Measurements from ENCODE around the gene AANAT. TPM values are rescaled to one million over a fixed set of nuclear protein-coding genes. Genes with fewer than 3 reads are reported as not detected.
A peak's percentile ranks its signal among the peaks of the same experiment; 100 is the strongest.

Gene AANAT
- total RNA-seq, 2 donors from 2014 or later: not detected

DNA sequence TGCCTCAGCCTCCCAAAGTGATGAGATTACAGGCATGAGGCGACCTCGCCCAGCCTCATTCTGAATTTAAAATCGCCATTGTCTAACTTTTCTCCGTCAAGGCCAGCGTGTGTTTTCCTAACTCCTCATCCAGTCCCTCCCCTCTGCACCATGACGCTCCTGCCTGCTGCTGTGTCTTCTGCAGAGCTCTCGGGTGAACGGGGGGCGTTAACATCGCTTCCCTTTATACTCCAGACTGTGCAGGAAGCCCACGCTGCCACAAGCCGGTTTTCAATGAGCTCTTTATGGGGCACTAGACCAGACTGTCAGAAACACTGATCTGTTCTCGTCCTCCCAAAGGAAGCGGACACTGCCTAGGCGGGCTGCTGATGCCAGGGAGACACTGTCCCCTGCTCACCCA lies 13.2 kb downstream of the AANAT start:
- no peaks in the 10 kb centered on the region for H3K9me3 Mint-ChIP-seq
- no peaks in the 10 kb centered on the region for H3K4me1 Mint-ChIP-seq
- H3K36me3 Mint-ChIP-seq (ENCODE audit: low read depth): peaks cover 37% of the 10 kb centered on the region
- H3K27me3 Mint-ChIP-seq: no peaks in the 10 kb centered on the region
- H3K27ac Mint-ChIP-seq: peak overlapping the region; percentile 67
- ATAC-seq (replicated peaks): no peak
- H3K4me3 Mint-ChIP-seq: no peak overlapping the region

DNA sequence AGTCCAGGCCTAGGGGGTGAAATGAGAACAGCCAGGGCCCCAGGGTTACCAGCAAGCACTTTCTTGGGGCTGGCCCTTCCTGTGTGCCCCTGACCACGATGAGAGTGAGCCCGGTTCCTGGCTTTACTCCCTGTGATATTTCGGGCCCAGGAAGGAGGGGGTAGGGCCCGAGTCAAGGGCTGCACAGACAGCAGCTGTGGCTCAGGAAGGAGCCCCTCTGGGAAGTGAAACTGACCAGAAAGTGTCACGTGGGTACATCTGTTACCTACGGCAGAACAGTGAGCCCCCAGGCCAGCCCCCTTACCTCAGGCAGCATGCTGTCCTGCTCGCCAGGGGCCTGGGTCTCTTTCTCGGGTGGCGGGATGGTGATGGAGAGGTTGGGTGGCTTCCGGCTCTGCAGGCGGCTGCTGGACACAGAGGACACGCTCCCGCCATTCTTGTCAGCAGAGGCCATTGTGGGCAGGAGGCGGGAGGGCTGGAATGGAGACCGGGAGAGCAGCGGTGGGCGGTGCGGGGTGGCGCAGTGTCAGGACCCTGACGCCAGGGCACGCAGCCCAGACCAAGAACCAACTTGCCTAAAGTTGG lies 13.8 kb downstream of the AANAT start:
- Mint-ChIP-seq H3K36me3 (ENCODE audit: low read depth) (peaks cover 41% of the 10 kb centered on the region), H3K4me3 (no peak overlapping the region), H3K9me3 (no peaks in the 10 kb centered on the region), H3K27me3 (no peaks in the 10 kb centered on the region), H3K4me1 (no peaks in the 10 kb centered on the region), H3K27ac (peak overlapping the region; percentile 67)
- no peak for ATAC-seq (replicated peaks)

DNA sequence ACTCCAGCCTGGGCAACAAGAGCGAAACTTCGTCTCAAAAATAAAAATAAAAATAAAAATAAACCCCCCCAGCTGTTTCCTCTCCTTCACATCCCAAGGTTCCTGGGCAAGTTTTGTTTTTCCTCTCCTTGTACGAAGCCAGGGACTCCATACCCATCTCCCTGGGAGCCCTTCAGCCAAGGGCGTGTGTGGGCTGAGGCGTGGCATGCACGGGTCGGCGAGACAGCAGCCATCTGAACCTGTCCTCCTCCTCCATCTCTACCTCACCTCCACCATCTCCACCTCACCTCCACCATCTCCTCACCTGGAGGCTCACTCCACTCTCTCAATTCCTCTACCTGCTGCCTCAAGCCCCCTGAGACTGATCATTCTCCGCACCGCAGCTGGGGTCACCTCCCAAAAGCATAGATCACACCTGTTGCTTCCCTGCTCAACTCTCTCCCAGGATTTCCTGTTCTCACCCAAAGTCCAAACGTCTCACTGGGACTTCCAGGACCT lies 16.9 kb downstream of the AANAT start:
- Mint-ChIP-seq H3K36me3 (ENCODE audit: low read depth) (peaks cover 42% of the 10 kb centered on the region), H3K4me3 (no peak overlapping the region), H3K27me3 (no peaks in the 10 kb centered on the region), H3K4me1 (no peaks in the 10 kb centered on the region), H3K27ac (peak overlapping the region; percentile 2), H3K9me3 (no peaks in the 10 kb centered on the region)
- ATAC-seq (replicated peaks): no peak

DNA sequence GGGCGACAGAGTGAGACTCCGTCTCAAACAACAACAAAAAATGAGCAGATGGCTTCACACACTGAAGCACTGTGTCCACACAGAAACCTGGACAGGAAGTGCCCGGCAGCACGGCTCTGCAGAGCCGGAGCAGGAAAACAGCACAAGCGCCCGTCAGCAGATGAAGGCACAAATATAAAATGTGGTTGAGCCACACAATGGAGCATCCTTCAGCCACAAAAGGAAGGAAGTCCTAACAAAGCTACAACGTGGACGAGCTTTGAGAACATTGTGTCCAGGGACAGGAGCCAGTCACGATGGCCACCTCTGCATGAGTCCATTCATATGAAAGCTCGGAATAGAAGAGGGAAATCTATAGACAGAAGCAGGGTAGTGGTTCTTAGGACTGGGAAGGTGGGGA lies 18.2 kb downstream of the AANAT start:
- Mint-ChIP-seq H3K4me1 (no peaks in the 10 kb centered on the region), H3K36me3 (ENCODE audit: low read depth) (peaks cover 38% of the 10 kb centered on the region), H3K9me3 (no peaks in the 10 kb centered on the region), H3K27ac (peak overlapping the region; percentile 30), H3K4me3 (no peak overlapping the region), H3K27me3 (no peaks in the 10 kb centered on the region)
- ATAC-seq (replicated peaks): no peak

DNA sequence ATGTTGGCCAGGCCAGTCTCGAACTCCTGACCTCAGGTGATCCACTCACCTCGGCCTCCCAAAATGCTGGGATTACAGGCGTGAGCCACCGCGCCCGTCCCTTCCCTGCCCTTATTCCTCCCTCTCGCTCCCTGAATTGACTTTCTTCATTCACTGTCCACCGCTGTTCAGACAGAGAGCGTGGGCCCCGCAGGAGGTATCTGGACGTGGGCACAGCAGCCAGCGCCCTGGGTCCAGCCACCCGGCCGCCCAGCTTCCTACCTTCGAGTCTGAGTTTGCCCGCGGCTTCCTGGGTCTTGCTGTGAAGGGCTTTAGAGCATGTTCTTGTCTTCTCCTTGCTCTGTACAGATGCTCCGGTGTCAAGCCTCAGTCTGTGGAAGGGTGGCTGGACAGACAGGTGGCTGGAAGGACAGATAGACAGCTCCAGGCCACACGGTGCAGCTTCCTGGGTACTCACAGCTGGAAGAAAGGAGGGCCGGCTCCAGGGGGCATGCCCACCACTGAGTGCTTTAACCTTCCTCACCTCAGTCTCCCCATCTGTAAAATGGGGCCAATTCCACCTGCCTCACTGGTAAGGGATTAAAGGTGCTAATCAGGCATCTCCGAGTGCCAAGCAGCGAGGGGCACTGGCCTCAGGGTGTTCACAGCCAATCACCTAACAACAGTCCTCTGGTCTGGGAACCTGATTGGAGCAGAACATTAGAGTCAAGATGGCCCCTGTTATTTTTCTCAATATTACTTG lies 20.2 kb downstream of the AANAT start:
- no peak for ATAC-seq (replicated peaks)
- Mint-ChIP-seq H3K4me3 (no peak overlapping the region), H3K27me3 (no peaks in the 10 kb centered on the region), H3K9me3 (no peaks in the 10 kb centered on the region), H3K27ac (no peak overlapping the region), H3K36me3 (ENCODE audit: low read depth) (peaks cover 29% of the 10 kb centered on the region), H3K4me1 (peaks cover 5% of the 10 kb centered on the region)

DNA sequence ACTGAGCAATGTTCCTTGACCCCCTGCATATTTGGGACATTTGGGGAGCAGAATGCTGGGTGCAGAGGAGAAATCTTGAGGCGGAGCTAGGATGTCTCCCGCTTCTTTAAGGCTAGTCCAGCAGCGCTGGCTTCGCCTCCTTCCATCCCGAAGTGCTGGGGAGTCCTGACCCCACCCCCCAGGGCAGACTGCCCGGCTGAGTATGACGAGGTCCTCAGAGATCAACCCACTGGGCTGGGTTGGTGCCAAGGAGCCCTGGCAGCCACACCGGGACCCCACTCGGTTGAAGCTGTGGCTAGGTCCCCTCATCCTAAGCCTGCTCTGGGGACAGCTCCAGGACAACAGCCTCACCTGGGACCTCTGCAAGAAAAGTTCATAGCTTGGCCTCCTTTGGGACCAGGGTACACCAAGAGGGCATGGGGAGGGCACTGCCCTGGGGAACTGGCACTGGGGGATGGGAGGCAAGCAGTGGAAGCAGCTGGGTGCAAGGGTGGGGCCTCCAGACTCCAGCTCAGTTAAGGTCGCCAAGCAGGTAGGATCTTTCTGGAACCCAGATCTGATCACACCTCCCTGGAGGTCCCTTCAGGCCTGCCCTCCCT lies 22.8 kb downstream of the AANAT start:
- no peak for ATAC-seq (replicated peaks)
- Mint-ChIP-seq H3K36me3 (ENCODE audit: low read depth) (peaks cover 21% of the 10 kb centered on the region), H3K4me1 (peaks cover 15% of the 10 kb centered on the region), H3K27ac (peak overlapping the region; percentile 41), H3K27me3 (no peaks in the 10 kb centered on the region), H3K4me3 (no peak overlapping the region), H3K9me3 (no peaks in the 10 kb centered on the region)

DNA sequence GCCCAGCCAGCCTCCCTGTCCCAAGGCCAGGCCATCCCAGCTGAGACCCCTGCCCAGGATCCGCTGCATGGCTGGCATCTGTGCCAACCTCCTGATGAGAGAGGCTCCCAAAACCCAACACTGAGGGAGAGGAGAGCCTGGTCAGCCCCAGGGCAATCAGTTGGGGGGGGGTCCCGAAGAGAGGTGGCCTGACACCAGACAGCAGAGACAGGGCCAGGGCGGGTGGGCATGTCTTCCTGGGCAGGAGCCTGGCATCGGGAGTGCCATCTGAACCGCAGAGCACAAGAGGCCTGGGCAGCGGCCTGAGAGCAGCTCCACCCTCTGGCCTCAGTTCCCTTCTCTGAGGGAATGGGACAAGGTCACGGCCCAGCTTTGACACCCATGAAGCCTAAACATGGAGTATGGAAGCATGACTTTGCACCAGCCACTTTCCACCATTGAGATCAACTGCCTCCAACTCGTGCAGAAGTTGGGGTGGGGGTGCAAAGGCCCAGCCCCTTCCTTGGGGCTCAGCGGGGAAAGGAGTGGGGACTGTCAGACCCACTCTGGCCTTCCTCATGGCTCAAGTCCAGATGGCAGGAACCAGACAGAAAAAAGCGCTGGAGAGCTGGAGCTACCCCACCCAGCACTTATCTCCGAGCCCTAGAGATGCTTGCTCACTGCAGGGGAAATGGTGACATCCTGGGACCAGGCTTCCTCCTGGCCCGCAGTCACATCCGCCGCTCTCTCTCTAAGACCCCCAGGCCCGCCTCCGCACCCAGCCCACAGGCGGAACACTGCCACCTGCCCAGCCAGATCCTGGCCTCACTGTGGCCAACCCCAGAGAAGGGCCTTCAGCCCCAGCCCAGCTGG lies 24.1 kb downstream of the AANAT start:
- Mint-ChIP-seq H3K4me3 (peak overlapping the region; percentile 92), H3K4me1 (peaks cover 15% of the 10 kb centered on the region), H3K27ac (peak overlapping the region; percentile 98), H3K9me3 (no peaks in the 10 kb centered on the region), H3K27me3 (no peaks in the 10 kb centered on the region), H3K36me3 (ENCODE audit: low read depth) (peaks cover 15% of the 10 kb centered on the region)
- ATAC-seq (replicated peaks): no peak

DNA sequence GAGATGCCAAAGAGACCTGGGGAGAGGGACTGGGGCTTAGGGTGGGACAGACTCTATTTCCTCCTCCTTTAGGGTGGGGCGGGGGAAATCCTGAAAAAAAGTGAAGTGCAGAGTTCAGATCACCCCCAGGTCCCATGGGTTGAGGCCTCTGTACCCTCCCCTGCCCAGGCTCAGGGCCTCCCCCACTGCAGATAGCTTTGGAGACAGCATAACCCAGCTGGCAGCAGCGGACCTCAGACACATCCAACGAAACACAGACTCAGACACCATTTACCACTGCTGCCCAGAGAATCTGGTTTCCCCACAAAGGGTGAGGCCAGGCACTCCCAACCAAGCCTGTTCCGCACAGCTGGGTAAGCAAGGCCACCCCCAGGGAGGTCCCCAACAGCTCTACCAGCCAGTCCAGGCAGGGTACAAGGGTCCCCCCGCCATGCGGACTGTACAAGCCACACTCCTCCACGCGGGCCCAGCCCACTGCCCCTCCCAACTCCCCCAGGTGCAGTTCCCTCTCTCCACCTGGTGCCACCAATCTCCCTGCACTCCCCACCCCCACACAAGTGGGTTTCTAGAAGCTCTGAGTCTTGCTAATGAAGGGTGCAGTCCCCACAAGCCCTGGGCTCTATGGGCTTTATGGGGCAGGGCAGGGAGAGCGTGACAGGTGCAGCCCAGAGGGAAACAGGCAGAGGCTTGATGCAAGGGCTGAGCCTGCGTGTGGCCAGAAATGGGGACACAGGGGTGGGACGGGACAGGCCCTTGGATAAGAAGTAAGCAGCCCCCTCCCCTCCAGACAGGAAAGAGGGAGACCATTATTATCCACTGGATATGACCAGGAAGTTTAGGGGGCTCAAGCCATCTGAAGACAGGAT lies 25.0 kb downstream of the AANAT start:
- H3K36me3 Mint-ChIP-seq (ENCODE audit: low read depth): peaks cover 13% of the 10 kb centered on the region
- H3K9me3 Mint-ChIP-seq: no peaks in the 10 kb centered on the region
- H3K4me3 Mint-ChIP-seq: peak overlapping the region; percentile 92
- H3K27me3 Mint-ChIP-seq: no peaks in the 10 kb centered on the region
- H3K27ac Mint-ChIP-seq: peak overlapping the region; percentile 98
- H3K4me1 Mint-ChIP-seq: peaks cover 17% of the 10 kb centered on the region
- peak; percentile 46 for ATAC-seq (replicated peaks)

DNA sequence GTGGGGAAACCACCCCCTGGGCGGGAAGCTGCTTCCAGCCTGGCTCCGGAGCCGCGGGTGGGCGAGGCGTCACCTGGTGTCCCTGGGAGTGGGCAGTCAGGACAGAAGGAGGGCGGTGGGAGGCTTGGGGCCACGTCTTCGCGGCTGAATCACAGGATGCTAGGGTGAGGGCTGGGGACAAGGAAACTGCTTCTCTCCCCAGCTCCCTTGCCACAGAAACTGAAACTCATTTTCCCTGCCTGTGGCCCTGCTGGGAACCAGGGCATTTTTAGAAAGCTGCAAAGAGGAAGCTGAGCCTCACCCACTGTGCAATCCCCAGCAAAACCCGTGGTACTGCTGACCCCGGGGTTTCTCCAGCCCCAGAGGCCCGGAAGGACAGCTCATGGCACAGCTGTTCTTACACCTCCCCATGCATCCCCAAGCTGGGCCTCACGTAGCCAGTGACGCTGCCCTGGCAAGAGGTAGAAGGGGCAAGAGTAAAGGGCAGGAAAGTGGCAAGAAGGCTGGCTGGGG lies 25.6 kb downstream of the AANAT start:
- H3K4me1 Mint-ChIP-seq: peaks cover 20% of the 10 kb centered on the region
- H3K4me3 Mint-ChIP-seq: peak overlapping the region; percentile 92
- H3K36me3 Mint-ChIP-seq (ENCODE audit: low read depth): peaks cover 13% of the 10 kb centered on the region
- H3K27me3 Mint-ChIP-seq: no peaks in the 10 kb centered on the region
- ATAC-seq (replicated peaks): peak; percentile 88
- H3K9me3 Mint-ChIP-seq: no peaks in the 10 kb centered on the region
- H3K27ac Mint-ChIP-seq: peak overlapping the region; percentile 98

DNA sequence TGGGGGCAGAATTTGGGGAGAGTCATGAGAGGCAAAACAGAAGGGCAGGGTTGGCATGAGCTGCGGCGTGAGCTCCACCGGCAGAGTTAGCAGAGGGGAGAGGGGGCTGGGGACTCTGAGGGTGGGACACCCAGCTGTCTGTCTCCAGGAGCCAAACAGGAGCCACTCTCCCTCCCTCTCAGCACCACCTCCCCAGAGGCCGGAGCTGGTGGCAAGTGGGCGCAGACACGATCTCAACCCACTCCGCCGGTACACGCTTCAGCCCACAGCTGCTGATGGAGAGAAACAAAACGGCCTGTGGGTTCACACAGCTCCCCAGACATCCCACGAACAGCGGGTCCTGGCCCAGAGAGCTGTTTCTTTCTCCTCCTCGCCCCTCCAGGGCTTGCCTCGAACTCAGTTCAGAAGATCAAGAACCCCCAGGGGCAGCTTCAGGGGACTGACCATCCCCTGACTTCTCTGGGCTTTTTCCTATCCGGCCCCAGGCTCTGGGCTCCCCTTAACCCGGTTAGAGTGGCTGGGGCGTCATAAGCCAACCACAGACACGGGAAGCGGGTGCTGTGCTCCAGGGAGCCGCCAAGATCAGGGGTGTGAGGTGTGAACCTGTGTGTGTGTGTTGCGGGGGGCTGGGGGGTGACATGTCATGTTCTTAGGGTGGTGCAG lies 26.2 kb downstream of the AANAT start:
- H3K27me3 Mint-ChIP-seq: no peaks in the 10 kb centered on the region
- peak; percentile 12 for ATAC-seq (replicated peaks)
- peak overlapping the region; percentile 98 for H3K27ac Mint-ChIP-seq
- peaks cover 12% of the 10 kb centered on the region for H3K36me3 Mint-ChIP-seq (ENCODE audit: low read depth)
- H3K4me1 Mint-ChIP-seq: peaks cover 20% of the 10 kb centered on the region
- H3K9me3 Mint-ChIP-seq: no peaks in the 10 kb centered on the region
- peak overlapping the region; percentile 92 for H3K4me3 Mint-ChIP-seq

DNA sequence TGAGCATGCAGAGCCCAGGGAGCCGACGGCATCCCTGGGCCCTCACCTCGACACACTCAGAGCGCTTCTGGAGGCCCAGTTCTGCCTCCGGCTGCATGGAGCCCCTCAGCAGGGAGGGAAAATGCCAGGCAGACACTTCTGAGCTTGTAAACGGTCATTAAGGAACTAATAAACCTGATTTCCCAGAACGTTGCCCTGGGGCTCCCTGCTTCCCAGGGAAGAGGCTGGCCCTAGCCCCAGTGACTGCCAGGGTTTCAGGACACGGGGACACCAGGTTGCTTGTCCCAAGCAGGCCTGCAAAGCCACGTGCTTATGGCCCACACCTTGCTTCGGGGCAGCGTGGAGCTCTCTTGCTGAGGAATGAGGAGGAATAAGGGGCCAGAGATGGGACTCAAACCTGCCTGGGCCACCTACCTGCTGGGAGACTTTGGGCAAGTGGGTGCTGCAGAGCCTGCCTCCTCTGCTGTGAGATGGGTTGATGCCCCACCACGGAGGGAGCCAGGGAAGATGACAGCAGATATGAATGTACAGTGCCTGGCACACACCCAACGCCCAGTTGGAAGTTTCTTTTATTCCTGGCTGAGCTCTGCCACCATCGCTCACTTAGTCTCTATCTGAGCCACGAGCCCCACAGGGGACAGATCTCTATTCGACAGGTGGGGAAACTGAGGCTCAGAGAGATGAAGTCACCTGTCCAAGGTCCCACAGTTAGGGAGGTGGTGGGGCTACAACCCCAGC lies 28.4 kb downstream of the AANAT start:
- no peak overlapping the region for H3K4me3 Mint-ChIP-seq
- H3K36me3 Mint-ChIP-seq (ENCODE audit: low read depth): peaks cover 12% of the 10 kb centered on the region
- no peak for ATAC-seq (replicated peaks)
- H3K27ac Mint-ChIP-seq: no peak overlapping the region
- H3K9me3 Mint-ChIP-seq: no peaks in the 10 kb centered on the region
- H3K27me3 Mint-ChIP-seq: no peaks in the 10 kb centered on the region
- peaks cover 24% of the 10 kb centered on the region for H3K4me1 Mint-ChIP-seq

DNA sequence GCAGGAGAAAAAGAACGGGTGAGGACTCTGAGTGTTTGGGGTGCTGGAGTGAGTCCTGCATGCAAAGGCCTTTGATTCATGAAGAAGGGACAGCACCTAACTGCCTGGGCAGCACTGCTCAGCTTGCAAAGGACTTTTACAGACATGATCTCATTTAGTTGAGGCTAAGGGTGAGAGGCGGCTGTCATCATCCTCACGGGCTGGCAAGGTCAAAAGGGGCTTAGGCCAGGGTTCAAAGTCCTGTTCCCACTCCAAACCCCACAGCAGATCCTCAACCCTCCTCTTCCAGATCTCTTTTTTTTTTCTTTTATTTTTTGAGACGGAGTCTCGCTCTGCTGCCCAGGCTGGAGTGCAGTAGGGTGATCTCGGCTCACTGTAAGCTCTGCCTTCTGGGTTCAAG lies 29.1 kb downstream of the AANAT start:
- no peaks in the 10 kb centered on the region for H3K27me3 Mint-ChIP-seq
- H3K9me3 Mint-ChIP-seq: no peaks in the 10 kb centered on the region
- peaks cover 12% of the 10 kb centered on the region for H3K36me3 Mint-ChIP-seq (ENCODE audit: low read depth)
- no peak overlapping the region for H3K4me3 Mint-ChIP-seq
- no peak overlapping the region for H3K27ac Mint-ChIP-seq
- peaks cover 24% of the 10 kb centered on the region for H3K4me1 Mint-ChIP-seq
- peak; percentile 13 for ATAC-seq (replicated peaks)

DNA sequence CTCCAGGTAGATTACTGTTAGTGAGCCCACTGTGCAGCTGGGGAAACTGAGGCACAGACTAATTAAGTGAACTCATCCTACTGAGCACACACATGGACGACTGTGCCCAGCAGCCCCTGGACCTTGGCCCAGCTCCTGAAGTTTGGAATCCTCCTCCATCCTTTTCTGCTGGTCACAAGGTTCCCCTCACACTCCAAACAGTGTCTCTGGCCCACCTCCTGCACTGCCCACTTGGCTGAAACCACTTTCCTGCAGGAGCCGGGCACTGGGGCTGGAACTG lies 30.2 kb downstream of the AANAT start:
- peak overlapping the region; percentile 15 for H3K4me3 Mint-ChIP-seq
- peak overlapping the region; percentile 38 for H3K27ac Mint-ChIP-seq
- H3K27me3 Mint-ChIP-seq: no peaks in the 10 kb centered on the region
- peaks cover 19% of the 10 kb centered on the region for H3K4me1 Mint-ChIP-seq
- peaks cover 12% of the 10 kb centered on the region for H3K36me3 Mint-ChIP-seq (ENCODE audit: low read depth)
- no peaks in the 10 kb centered on the region for H3K9me3 Mint-ChIP-seq
- ATAC-seq (replicated peaks): no peak

All from activated T-helper 17 cell treated with anti-CD3 and anti-CD28 coated beads, Interleukin-2, amount 50 U/mL, for 72 hours (primary cell).